Adipocyte (in vitro differentiated cells): ENCODE data around the gene PLXNB2.

Experiments
- DNase-seq: peaks from one replicate; pipeline ENCODE4 v3.0.0-alpha.2; 2015; ENCODE audit warnings: low read depth
- H3K27me3 ChIP-seq: replicated peaks from 2 replicates; pipeline ENCODE4 v1.7.0; 2013; ENCODE audit warnings: mild to moderate bottlenecking, low read length, moderate library complexity; ENCODE audit not compliant: control insufficient read depth, insufficient read depth
- H3K36me3 ChIP-seq: 2 replicates; pipeline ENCODE4 v1.7.0; 2013; ENCODE audit warnings: low read length, mild to moderate bottlenecking, moderate library complexity; ENCODE audit not compliant: control insufficient read depth, insufficient read depth, severe bottlenecking
- H3K4me1 ChIP-seq: 2 replicates; pipeline ENCODE4 v1.7.0; 2013; ENCODE audit warnings: mild to moderate bottlenecking, low read length, moderate library complexity; ENCODE audit not compliant: control insufficient read depth, insufficient read depth
- H3K4me3 ChIP-seq: 2 replicates; pipeline ENCODE4 v1.7.0; 2013; ENCODE audit warnings: mild to moderate bottlenecking, low read length, moderate library complexity
- H3K9ac ChIP-seq: 2 replicates; pipeline ENCODE4 v1.7.0; 2013; ENCODE audit warnings: mild to moderate bottlenecking, low read length, moderate library complexity
- H3K9me3 ChIP-seq: 2 replicates; pipeline ENCODE4 v1.7.0; 2013; ENCODE audit warnings: mild to moderate bottlenecking, low read length, moderate library complexity; ENCODE audit not compliant: control insufficient read depth

Gene PLXNB2

DNA sequence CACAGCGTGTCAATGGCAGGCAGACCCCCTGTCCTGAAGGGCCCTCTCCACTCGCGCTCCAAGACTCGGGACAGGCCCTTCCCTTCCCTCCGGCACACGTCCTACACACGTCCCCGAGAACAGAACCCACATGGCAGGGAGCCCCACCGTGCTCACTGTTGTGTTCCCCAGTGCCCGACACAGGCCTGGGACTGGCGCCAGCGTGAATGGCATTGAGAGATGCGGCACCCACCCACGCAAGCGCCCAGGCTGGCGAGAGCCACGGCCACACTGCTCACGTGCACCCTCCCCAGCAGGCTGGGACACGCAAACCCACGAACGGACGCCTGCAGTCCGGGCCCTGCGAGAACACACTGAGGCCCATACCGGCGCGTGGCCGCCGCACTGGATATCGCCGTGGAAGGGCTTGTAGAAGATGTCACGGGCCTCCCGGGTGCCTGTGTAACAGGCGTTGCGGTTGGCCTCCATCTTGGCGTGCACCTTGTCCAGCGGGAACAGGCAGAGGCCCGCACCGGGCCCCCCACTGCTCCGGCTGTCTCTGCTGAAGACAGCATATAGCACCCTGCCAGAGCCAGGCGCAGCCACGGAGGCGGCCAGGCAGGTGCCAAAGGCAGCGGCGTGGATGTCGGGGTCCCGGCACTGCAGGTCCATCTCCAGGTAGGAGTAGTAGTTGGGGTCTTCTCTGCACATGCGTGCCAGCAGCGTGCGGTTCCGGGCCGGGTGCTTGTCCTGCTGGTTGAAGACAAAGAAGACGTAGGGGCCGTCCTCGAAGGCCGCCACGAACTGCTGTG, 18.1 kb downstream of the PLXNB2 start:
- no peaks in the 10 kb centered on the region for H3K27me3 ChIP-seq
- no peaks in the 10 kb centered on the region for H3K9me3 ChIP-seq
- H3K9ac ChIP-seq, result no peak overlapping the region
- H3K4me3 ChIP-seq, result no peak overlapping the region
- no peak for DNase-seq
- peaks cover 14% of the 10 kb centered on the region for H3K4me1 ChIP-seq
- H3K36me3 ChIP-seq, result peaks cover 53% of the 10 kb centered on the region

DNA sequence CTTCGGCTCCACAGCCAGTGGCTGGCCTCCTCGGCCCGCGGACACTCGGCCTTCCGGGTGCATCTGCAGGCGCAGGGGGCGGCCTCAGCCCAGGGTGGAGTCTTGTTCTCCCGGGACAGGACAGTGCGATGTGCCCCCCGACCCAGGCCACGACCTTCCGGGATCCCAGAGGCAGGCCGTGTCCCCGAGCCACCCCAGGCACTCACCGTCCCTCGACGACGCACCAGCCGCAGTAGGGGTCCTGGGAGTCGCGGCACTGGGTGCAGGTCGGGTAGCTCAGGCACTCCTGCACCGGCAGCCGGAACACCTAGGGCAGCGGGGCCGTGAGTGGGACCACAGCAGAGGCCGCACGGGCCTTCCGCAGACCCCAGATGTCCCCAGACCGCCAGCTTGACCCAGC, 19.7 kb downstream of the PLXNB2 start:
- DNase-seq, result no peak
- H3K9me3 ChIP-seq, result no peaks in the 10 kb centered on the region
- no peak overlapping the region for H3K4me3 ChIP-seq
- H3K27me3 ChIP-seq, result no peaks in the 10 kb centered on the region
- H3K4me1 ChIP-seq, result peaks cover 5% of the 10 kb centered on the region
- peaks cover 58% of the 10 kb centered on the region for H3K36me3 ChIP-seq
- H3K9ac ChIP-seq, result no peak overlapping the region

DNA sequence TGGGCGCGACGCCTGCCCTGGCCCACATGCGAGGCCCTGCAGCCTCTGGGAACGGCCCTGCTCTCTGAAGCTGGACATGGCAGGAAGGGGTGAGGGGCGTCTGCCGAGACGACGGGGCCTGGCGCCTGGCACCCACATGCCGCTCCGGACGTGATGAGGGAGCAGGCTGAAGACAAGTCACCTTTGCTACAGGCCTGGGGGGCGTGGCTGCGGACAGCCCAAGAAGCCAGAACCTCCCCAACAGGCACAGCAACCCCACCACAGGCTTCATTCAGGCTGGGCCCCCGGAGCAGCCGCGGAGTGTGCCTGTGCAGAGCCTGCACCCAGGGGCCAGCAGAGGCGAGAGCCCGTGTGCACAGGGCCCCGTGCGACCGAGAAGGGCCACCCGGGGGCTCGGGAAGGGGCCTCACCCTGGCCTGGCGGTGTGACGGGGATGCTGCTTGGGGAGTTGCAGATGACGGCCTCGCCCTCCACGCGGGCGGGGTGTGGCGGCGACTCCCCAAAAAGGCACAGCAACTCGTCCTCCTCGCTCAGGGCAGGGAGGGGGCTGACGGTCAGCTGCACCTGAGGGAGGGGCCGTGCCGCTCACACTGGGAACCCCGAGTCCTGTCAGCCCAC, 20.6 kb downstream of the PLXNB2 start:
- DNase-seq, result no peak
- H3K36me3 ChIP-seq, result peaks cover 66% of the 10 kb centered on the region
- H3K9ac ChIP-seq, result no peak overlapping the region
- no peaks in the 10 kb centered on the region for H3K4me1 ChIP-seq
- no peak overlapping the region for H3K4me3 ChIP-seq
- no peaks in the 10 kb centered on the region for H3K9me3 ChIP-seq
- no peaks in the 10 kb centered on the region for H3K27me3 ChIP-seq

DNA sequence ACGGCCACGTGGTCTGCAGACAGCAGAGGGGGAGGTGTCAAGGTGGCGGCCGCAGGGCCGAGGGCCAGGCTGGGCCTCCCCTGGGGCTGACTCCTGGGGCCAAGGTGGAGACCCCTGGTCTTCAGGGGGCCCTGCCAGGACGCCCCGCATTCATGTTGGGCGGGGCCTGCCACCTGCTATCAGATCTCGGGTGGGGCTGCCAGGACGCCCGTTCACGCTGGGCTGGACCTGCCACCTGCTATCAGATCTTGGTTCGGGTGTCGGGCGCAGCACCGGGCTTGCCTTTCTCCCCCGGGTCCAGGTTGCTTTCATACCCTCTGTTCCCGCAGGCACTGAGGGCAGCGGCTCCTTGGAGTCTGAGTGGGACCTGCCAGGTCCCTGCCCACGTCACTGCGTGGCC, 21.2 kb downstream of the PLXNB2 start:
- Histone ChIP-seq H3K36me3 (peaks cover 71% of the 10 kb centered on the region), H3K4me3 (no peak overlapping the region), H3K9me3 (no peaks in the 10 kb centered on the region), H3K4me1 (no peaks in the 10 kb centered on the region), H3K27me3 (no peaks in the 10 kb centered on the region), H3K9ac (no peak overlapping the region)
- DNase-seq, result no peak

DNA sequence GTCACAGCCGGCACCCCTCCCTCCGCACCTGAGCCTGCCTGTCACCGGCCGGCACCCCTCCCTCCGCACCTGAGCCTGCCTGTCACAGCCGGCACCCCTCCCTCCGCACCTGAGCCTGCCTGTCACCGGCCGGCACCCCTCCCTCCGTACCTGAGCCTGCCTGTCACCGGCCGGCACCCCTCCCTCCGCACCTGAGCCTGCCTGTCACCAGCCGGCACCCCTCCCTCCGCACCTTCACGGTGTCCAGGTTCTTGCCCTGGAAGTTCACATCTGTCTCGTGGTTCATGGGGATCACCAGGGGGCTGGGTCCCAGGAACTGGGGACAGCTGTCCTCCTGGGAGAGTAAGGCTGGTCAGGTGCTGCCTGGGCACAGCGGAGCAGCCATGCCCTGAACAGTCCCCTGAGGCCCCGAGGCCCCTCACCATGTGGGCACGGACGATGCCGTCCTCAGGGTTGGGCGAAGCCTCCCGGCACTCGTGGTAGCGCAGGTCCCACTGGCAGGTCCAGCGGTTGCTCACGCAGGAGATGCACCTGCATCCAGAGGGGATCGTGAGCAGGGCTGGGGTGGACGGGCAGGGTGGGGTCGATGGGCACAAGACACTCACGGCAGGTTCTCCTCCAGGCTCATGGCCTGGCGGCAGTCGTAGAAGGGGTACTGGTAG, 21.7 kb downstream of the PLXNB2 start:
- Histone ChIP-seq H3K4me3 (no peak overlapping the region), H3K9me3 (no peaks in the 10 kb centered on the region), H3K27me3 (no peaks in the 10 kb centered on the region), H3K9ac (no peak overlapping the region), H3K36me3 (peaks cover 74% of the 10 kb centered on the region), H3K4me1 (no peaks in the 10 kb centered on the region)
- no peak for DNase-seq

DNA sequence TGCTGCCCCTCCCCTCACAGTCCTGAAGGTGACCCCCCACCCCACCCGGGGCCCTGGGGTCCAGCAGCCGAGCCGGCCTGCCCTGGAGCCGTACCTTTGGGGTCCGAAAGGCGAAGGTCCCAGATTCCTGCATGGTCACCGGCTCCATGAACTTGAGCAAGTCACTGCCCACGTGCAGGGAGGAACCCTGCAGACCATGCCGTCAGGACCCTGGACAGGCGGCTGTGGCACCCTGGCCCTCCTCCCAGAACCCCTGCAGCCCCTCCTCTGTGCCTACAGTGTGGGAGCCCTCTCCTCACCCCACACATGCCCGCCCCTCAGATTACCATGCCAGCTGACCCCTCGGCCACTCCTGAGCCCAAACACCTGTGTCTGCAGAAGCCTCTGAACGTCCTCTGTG, 23.0 kb downstream of the PLXNB2 start:
- Histone ChIP-seq H3K9me3 (no peaks in the 10 kb centered on the region), H3K4me3 (no peak overlapping the region), H3K4me1 (no peaks in the 10 kb centered on the region), H3K9ac (no peak overlapping the region), H3K36me3 (peaks cover 76% of the 10 kb centered on the region), H3K27me3 (no peaks in the 10 kb centered on the region)
- no peak for DNase-seq

DNA sequence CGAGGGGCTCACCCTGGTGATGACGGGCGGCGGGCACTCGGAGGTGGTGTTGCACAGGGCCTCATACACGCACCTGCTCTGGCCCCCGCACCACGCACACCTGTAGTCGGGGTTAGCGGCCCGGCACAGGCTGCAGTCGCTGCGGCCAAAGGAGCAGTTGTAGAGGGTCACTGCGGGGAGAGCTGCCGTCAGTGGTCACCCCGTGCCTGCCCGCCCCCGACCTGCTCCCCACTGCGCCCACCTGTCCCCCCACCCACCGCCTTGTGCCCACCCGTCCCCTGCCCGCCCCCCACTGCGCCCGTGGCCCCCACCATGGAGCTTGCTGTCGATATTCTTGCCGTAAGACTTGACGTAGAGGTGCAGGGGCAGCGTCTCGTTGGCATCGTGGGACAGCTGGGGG, 23.6 kb downstream of the PLXNB2 start:
- H3K9ac ChIP-seq, result no peak overlapping the region
- no peak overlapping the region for H3K4me3 ChIP-seq
- no peak for DNase-seq
- no peaks in the 10 kb centered on the region for H3K4me1 ChIP-seq
- H3K27me3 ChIP-seq, result no peaks in the 10 kb centered on the region
- peaks cover 76% of the 10 kb centered on the region for H3K36me3 ChIP-seq
- H3K9me3 ChIP-seq, result no peaks in the 10 kb centered on the region

DNA sequence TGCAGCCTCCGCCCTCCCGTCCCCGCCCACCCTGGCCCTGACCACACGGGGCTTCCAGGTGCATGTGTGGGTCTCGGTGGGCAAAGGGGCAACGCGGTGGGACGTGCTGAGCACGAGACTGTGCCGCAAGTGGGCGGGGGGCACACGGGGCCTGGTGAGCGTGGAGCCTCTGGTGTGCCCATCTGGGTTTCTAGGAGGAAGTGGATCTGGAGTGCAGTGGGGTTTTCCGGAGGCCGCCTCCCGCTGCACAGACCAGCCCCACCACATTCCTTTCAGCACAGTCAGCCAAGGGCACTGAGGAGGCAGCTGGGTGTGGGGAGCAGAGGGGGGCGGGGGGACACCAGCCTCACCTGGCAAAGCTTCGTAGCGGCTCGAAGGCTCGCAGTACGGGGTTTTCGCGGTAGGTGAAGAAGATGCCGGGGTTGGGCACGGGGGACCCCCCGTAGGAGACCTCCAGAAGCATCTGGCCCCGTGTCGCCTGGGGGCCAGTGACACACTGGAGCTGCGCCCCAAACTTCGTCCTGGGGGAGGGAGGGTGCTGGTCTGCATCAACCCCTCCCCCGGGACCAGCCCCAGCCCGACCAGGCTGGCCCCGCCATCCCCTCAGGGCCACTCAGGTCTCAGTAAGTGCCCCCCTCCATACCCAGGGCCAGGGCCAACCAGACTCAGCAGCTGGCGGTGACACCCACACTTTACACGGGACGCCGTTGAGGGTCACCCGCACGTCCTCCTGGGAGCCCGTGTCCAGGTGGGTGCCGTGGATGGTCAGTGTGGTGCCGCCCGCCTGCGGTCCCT, 24.9 kb downstream of the PLXNB2 start:
- Histone ChIP-seq H3K9ac (no peak overlapping the region), H3K9me3 (no peaks in the 10 kb centered on the region)

DNA sequence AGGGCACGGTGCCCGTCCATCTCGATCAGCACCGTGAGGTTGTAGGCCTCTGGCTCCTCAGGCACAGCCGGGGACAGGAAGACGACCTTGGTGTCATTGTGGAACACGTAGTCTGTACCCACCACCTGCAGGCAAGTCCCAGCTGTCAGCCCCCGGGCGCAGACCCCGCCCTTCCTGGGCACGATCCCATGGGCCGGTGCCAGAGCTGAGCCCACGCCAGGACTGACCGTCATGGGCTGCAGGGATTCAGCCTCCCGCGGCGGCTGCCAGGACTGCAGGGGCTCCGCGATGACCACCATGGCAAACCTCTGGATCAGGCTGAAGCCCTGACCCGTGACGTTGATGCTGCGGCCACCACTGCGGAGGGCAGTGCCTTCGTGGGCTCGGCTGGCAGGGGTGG, 25.5 kb downstream of the PLXNB2 start:
- no peaks in the 10 kb centered on the region for H3K27me3 ChIP-seq
- H3K36me3 ChIP-seq, result peaks cover 78% of the 10 kb centered on the region
- H3K9ac ChIP-seq, result no peak overlapping the region
- no peaks in the 10 kb centered on the region for H3K4me1 ChIP-seq
- H3K4me3 ChIP-seq, result no peak overlapping the region
- no peak for DNase-seq
- H3K9me3 ChIP-seq, result no peaks in the 10 kb centered on the region

More for the DNA sequence above, 24.9 kb downstream of the PLXNB2 start:
- no peak overlapping the region for H3K4me3 ChIP-seq
- H3K4me1 ChIP-seq, result no peaks in the 10 kb centered on the region
- DNase-seq, result peak; percentile 53
- H3K27me3 ChIP-seq, result no peaks in the 10 kb centered on the region
- peaks cover 76% of the 10 kb centered on the region for H3K36me3 ChIP-seq

DNA sequence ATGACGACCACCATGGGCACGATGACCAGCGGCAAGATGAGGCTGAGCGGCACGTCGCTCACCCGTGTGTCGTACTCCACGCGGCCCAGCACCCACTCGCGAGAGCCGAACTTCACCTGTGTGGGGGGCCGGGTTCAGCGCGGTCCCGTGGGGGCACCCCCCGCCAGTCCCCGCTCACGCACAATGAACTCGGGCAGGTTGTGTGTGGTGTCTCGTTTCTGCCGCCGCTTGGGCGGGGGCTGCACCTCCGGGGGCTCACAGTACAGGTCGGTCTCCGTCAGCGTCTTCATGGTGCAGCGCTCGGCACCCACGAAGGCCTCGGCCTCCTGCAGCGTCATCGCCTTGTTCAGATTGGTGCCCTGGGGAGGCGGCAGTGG, 26.1 kb downstream of the PLXNB2 start:
- Histone ChIP-seq H3K36me3 (peaks cover 79% of the 10 kb centered on the region), H3K4me1 (no peaks in the 10 kb centered on the region), H3K9me3 (no peaks in the 10 kb centered on the region), H3K4me3 (no peak overlapping the region), H3K9ac (no peak overlapping the region), H3K27me3 (no peaks in the 10 kb centered on the region)
- no peak for DNase-seq
